Activated CD4-positive, alpha-beta T cell treated with anti-CD3 and anti-CD28 coated beads, Interleukin-2, amount 50 U/mL, for 16 hours (primary cell): ENCODE measurements around the gene KCNG2.

ENCODE experiments used
- DNase-seq: peaks from one replicate; pipeline ENCODE4 v3.0.0-alpha.2; 2020

The KCNG2 gene

GRCh38 chr18:79912409-79912991, 114.8 kb downstream of the KCNG2 start:
- no peak for DNase-seq

GRCh38 chr18:79912994-79913831, 115.5 kb downstream of the KCNG2 start:
- no peak for DNase-seq

- no peak for DNase-seq
These were observed 116.9 kb downstream of the KCNG2 start for GRCh38 chr18:79914614-79915160.

GRCh38 chr18:79915161-79916127, 117.7 kb downstream of the KCNG2 start:
- DNase-seq: no peak

GRCh38 chr18:79916128-79916494, 118.4 kb downstream of the KCNG2 start:
- no peak for DNase-seq

GRCh38 chr18:79916546-79917168, 118.9 kb downstream of the KCNG2 start:
- no peak for DNase-seq

- no peak for DNase-seq
These were observed 119.6 kb downstream of the KCNG2 start for GRCh38 chr18:79917169-79917852.

GRCh38 chr18:79917853-79918614, 120.3 kb downstream of the KCNG2 start:
- DNase-seq: no peak

- no peak for DNase-seq
These were observed 120.9 kb downstream of the KCNG2 start for GRCh38 chr18:79918615-79919011.

- DNase-seq: no peak
These were observed 121.4 kb downstream of the KCNG2 start for GRCh38 chr18:79919089-79919488.

GRCh38 chr18:79921984-79922965, 124.5 kb downstream of the KCNG2 start:
- DNase-seq: no peak

- DNase-seq: no peak
These were observed 125.3 kb downstream of the KCNG2 start for GRCh38 chr18:79922971-79923411.

- no peak for DNase-seq
These were observed 126.3 kb downstream of the KCNG2 start for GRCh38 chr18:79923896-79924585.

GRCh38 chr18:79924814-79925731, 127.3 kb downstream of the KCNG2 start:
- no peak for DNase-seq

- no peak for DNase-seq
These were observed 128.6 kb downstream of the KCNG2 start for GRCh38 chr18:79926306-79926705.

GRCh38 chr18:79926715-79927606, 129.2 kb downstream of the KCNG2 start:
- no peak for DNase-seq
